NCI-H510A (cell line): Measurements from ENCODE around the gene MAB21L4.

Source experiments
- DNase-seq: peaks from one replicate; lab custom pipeline; 2025; lab: John Stamatoyannopoulos, UW

Gene MAB21L4

GRCh38 chr2:240876475-240877251 is 19.3 kb downstream of the MAB21L4 start:
- DNase-seq: no peak

DNA sequence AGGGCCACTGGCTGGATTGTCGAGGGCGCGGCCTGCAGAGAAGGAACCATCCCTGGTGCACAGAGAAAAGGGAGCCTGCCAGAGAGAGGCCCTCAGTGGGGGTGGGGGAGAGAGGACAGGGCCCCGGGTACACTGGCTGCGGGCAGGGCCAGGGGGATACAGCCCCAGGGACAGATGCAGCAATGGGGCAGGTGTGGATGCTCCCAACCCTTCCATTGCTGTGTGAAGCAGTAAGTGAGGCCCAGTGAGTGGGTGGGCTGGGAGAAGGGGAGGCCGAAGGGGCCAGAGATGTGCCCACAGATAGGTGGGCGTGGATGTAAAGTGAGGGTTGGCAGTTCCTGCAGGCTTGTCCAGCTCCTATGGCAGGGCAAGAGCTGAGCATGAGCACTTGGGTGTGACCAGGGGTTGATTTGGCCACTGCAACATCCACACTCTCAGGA is 19.9 kb downstream of the MAB21L4 start:
- no peak for DNase-seq

GRCh38 chr2:240875228-240876034 is 20.5 kb downstream of the MAB21L4 start:
- no peak for DNase-seq

DNA sequence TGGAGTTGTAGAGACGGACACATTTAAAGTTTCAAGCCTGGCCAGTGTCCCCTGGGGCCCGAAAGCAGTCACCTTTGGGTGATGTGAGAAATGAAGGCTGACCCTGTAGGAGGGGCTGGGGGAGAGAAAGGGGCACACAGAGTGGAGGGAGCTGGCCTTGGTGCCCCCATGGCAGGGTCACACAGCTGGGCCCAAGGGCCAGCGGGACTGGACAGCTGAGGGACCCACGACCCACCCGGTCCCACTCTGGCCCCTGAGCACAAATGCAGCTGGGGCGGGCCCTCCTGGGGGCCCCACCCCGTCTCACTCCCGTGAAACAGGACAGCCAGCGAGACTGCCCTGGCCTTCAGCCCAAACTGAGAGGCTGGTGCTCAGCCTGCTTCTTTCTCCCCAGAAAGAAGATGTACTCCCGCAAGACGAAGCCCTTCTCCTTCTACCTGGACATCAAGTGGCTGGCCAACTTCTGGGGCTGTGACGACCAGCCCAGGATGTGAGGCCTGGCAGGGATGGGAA is 21.2 kb downstream of the MAB21L4 start:
- DNase-seq: no peak

- DNase-seq: no peak
Measured at GRCh38 chr2:240873805-240874714, 21.9 kb downstream of the MAB21L4 start.

- DNase-seq: no peak
Measured at GRCh38 chr2:240873098-240873788, 22.7 kb downstream of the MAB21L4 start.

GRCh38 chr2:240872317-240873097 is 23.4 kb downstream of the MAB21L4 start:
- no peak for DNase-seq

DNA sequence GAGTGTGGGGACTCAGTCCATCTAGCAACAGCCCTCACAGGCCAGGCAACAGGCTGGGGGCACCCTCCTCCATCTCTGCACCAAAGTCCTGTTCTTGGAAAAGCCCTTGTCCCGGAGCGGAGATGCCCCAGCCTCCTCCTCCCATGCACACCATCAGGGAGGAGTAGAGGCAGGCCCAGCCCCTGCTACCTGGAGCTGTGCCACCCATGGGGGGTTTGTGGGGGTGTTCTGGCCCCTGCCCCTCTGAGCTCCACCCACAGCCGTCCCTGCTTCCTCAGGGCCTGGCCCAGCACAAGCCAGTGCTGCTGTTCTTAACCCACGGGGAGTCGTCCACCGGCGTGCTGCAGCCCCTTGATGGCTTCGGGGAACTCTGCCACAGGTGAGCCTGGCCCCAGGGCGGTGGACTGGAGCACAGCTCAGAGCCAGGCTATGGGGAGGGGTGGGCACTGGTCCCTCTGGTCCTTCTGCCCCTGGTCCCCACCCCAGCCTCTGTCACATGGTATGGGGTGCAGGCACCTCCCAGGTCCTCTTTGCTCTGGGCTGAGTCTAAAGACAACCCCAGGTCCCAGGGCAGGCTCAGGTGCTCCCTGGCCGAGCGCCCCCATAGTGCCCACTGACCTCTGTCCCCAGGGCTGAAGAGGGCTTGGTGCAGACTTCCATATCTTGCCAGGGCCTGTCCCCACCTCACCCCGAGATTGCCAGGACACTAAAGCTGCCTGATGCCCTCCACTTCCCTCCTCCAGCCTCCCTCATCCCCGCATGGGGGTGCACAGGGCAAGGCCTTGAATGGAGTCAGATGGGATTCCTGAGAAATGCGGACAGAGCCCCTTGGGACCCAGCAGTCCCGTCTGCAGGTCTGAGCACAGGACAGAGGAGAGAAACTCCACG is 24.6 kb downstream of the MAB21L4 start:
- DNase-seq: no peak

GRCh38 chr2:240869956-240870875 is 25.7 kb downstream of the MAB21L4 start:
- DNase-seq: no peak

DNA sequence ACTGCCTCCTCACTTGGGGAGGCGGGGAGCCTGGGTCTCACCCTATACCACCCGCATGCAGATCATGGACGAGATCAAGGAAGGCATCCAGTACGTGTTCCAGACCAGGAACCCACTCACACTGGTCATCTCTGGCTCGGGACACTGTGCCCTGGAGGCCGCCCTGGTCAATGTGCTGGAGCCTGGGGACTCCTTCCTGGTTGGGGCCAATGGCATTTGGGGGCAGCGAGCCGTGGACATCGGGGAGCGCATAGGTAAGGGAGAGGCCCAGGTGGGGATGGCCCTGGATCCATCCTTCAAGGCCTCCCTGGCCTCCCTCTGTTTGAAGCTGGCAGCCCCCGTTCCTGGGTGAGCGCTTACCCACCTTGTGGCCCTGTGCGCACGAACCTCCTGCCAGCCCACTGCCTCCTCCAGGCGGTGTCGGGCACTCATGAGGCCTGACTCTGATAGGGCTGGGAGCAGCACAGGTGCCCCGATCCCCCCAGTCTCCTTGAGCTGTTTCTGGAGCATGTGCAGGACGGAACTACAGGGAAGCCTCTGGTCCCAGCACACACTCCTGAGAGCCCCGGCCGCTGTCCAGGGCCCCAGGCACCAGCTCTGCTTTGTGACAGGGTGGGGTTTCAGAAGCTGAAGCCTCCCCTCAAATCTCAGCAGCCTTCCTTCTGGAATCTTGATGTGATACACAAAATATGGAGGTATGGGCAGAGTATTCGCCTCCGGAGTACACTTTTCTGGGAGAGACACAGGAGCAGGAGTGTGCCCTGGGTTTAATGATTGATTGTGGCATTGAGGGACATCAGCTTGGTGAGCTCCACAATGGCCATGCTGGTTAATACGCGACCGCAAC is 26.6 kb downstream of the MAB21L4 start:
- DNase-seq: no peak

- peak; percentile 54 for DNase-seq
Measured at GRCh38 chr2:240868286-240869108, 27.5 kb downstream of the MAB21L4 start, which contains the start of gene AGXT. Gene AGXT (plus strand): TSS chr2:240868824. CDS start chr2:240868866, 42 bp downstream.

DNA sequence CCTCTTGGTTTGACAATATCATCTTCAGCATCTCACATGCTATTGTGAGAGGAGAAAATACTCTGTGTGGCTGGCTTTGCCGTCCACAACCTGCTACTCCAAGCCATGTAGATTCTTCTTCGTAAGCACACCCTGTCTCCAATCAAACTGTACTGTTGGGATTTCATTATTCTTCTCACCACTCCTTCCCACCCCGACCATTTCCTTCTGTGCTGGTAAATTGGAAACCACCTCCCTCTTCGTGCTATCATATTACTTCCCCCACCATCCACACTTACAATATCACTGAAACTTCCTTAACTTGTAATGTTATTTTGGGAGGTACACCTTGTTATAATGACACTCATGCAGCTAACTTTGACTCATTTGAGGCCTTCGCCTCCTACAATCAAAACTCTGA is 30.6 kb downstream of the MAB21L4 start:
- DNase-seq: no peak

- no peak for DNase-seq
Measured at GRCh38 chr2:240864475-240864874, 31.5 kb downstream of the MAB21L4 start.

DNA sequence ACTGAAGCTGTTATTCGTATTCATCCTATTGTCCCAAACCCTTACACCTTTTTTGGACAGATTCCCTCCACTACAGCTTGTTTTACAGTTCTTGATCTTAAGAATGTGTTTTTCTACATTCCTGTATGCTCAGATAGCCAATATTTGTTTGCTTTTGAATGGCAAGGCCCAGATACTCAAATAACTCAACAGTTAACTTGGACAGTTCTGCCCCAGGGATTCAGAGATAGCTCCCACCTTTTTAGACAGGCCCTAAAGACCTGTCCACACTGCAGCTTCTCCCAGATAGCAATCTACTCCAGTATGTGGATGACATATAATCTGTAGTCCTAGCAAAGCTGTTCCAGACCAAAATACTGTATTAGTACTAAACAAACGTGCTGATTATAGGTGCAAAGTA is 34.4 kb downstream of the MAB21L4 start:
- no peak for DNase-seq

DNA sequence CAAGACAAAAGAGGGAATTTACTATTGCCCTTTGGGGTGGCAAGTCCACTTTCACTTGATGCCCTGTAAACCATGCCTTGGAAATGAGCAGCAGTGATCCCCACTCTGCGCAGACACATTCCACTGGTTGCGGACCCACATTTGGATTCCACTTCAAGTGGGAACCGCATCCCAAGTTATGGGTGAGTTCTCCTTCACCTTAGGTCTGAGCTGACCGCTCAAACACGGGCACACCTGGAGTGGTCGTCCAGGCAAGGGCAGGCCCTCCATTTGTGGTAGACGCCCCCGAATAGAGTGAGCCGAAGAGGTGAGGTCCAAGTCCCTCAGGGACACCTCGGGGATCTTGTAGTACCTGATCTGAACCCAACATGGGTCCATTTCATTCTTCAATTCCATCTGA is 37.1 kb downstream of the MAB21L4 start:
- DNase-seq: no peak

GRCh38 chr2:240858321-240858720 is 37.6 kb downstream of the MAB21L4 start:
- no peak for DNase-seq
